Measurements from ENCODE around the gene FOXRED1.
A peak's percentile ranks its signal among the peaks of the same experiment; 100 is the strongest.
"Not testable (repeated sequence)": the region's sequence is repeated elsewhere in the genome, so short reads cannot be mapped to it uniquely, and the experiment has no call there.

The FOXRED1 gene

GRCh38 chr11:126297004-126297403 is 28.1 kb downstream of the FOXRED1 start:
- DNase-seq (ENCODE audit: low read depth), result no peak
- H3K4me3 ChIP-seq (ENCODE audit: low read depth, low read length), result no peak overlapping the region
- TF ChIP-seq, protein P1, sequence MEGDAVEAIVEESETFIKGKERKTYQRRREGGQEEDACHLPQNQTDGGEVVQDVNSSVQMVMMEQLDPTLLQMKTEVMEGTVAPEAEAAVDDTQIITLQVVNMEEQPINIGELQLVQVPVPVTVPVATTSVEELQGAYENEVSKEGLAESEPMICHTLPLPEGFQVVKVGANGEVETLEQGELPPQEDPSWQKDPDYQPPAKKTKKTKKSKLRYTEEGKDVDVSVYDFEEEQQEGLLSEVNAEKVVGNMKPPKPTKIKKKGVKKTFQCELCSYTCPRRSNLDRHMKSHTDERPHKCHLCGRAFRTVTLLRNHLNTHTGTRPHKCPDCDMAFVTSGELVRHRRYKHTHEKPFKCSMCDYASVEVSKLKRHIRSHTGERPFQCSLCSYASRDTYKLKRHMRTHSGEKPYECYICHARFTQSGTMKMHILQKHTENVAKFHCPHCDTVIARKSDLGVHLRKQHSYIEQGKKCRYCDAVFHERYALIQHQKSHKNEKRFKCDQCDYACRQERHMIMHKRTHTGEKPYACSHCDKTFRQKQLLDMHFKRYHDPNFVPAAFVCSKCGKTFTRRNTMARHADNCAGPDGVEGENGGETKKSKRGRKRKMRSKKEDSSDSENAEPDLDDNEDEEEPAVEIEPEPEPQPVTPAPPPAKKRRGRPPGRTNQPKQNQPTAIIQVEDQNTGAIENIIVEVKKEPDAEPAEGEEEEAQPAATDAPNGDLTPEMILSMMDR (IDR thresholded peaks at IDR 0.05; ENCODE audit: low read depth, low read length, missing control alignments), result no peak

GRCh38 chr11:126303623-126304456 is 34.9 kb downstream of the FOXRED1 start, which contains the start of gene DCPS:
Gene DCPS (plus strand): TSS chr11:126304060. CDS start chr11:126304081, 21 bp downstream.
- peak within 1 kb of the TSS; percentile 90 for H3K4me3 ChIP-seq (ENCODE audit: low read depth, low read length)
- DNase-seq (ENCODE audit: low read depth), result no peak
- TF ChIP-seq, protein P1 (IDR thresholded peaks at IDR 0.05; ENCODE audit: low read depth, low read length, missing control alignments), result no peak

- TF ChIP-seq, protein P1 (IDR thresholded peaks at IDR 0.05; ENCODE audit: low read depth, low read length, missing control alignments), result no peak
- H3K4me3 ChIP-seq (ENCODE audit: low read depth, low read length), result peak overlapping the region; percentile 90
Measured at GRCh38 chr11:126304457-126305075, 35.6 kb downstream of the FOXRED1 start.

DNA sequence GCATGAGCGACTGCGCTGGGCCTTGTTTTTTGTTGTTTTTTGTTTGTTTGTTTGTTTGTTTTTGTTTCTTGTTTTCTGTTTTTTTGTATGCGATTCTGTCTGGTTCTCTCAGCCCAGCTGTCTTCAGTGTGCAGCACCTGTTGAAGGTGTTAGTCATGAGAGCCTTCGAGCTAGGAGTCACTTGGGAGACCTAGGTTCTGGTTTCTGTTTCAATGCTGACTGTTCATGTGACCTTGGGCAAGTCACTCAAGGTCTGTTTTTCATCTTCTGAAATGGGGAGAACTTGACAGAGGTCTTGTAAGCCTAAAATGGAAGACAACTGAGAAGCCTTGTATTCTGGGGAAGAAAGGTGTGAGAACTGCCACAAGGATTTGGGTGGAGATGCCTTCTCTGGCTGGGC is 36.7 kb downstream of the FOXRED1 start:
- TF ChIP-seq, protein P1 (IDR thresholded peaks at IDR 0.05; ENCODE audit: low read depth, low read length, missing control alignments), result no peak
- peak; percentile 83 for DNase-seq (ENCODE audit: low read depth)
- H3K4me3 ChIP-seq (ENCODE audit: low read depth, low read length), result no peak overlapping the region

More at GRCh38 chr11:126304457-126305075, 35.6 kb downstream of the FOXRED1 start:
- no peak for DNase-seq (ENCODE audit: low read depth)

GRCh38 chr11:126307706-126308105 is 38.8 kb downstream of the FOXRED1 start:
- H3K4me3 ChIP-seq (ENCODE audit: low read depth, low read length), result no peak overlapping the region
- DNase-seq (ENCODE audit: low read depth), result no peak
- TF ChIP-seq, protein P1 (IDR thresholded peaks at IDR 0.05; ENCODE audit: low read depth, low read length, missing control alignments), result peak; percentile 35

GRCh38 chr11:126308271-126308671 is 39.3 kb downstream of the FOXRED1 start:
- no peak for DNase-seq (ENCODE audit: low read depth)
- TF ChIP-seq, protein P1 (IDR thresholded peaks at IDR 0.05; ENCODE audit: low read depth, low read length, missing control alignments), result no peak
- no peak overlapping the region for H3K4me3 ChIP-seq (ENCODE audit: low read depth, low read length)

GRCh38 chr11:126308771-126309170 is 39.8 kb downstream of the FOXRED1 start:
- not testable (repeated sequence) for DNase-seq (ENCODE audit: low read depth); H3K4me3 ChIP-seq (ENCODE audit: low read depth, low read length)

Data from GM12864 (cell line).